Neural progenitor cell (in vitro differentiated cells): ENCODE measurements around the gene MRPL32.

Experiments used
- CTCF ChIP-seq: fragments of 200-600 bp; sonication (generic); IDR thresholded peaks from 2 replicates; pipeline ENCODE4 v1.5.1; 2017; ENCODE audit warnings: antibody characterized with exemption, mild to moderate bottlenecking
- EZH2 ChIP-seq: fragments of 200-600 bp; sonication (generic); IDR thresholded peaks from 2 replicates; pipeline ENCODE4 v1.6.1; 2017; ENCODE audit warnings: antibody characterized with exemption, mild to moderate bottlenecking, moderate library complexity

- TF ChIP-seq CTCF (no peak), EZH2 (no peak)
Observed at GRCh38 chr7:42929449-42929848, 2.7 kb upstream of the MRPL32 start.
